GM12878 (cell line): ENCODE data around the gene TMEM150B.

Source experiments
- CTCF ChIP-seq, 3 experiments: IDR thresholded peaks in 2 of 3; conservative IDR thresholded peaks in 1 of 3; 2 replicates each; pipeline ENCODE4 v1.5.1; 2011; ENCODE audit warnings: low read depth in 3 of 3, low read length in 3 of 3, mild to moderate bottlenecking in 3 of 3, control low read depth in 2 of 3, moderate library complexity in 2 of 3, inconsistent platforms in 1 of 3, mixed read lengths in 1 of 3; ENCODE audit not compliant: control insufficient read depth in 2 of 3, insufficient read depth in 1 of 3; ENCODE audit errors: extremely low read depth in 1 of 3
- DPF2 ChIP-seq: fragments of 450-650 bp; IDR thresholded peaks from 2 replicates; pipeline ENCODE4 v1.6.1; 2017; ENCODE audit warnings: mild to moderate bottlenecking
- POLR2A ChIP-seq: IDR thresholded peaks from 2 replicates; pipeline ENCODE4 v1.6.1; 2011; ENCODE audit warnings: low read depth, mild to moderate bottlenecking, low read length
- SMC3 ChIP-seq: IDR thresholded peaks from 2 replicates; pipeline ENCODE4 v1.6.1; 2011; ENCODE audit warnings: low read length, improper control_type of control experiment, borderline replicate concordance
- USF1 ChIP-seq: IDR thresholded peaks from 2 replicates; pipeline ENCODE4 v1.6.1; 2011; ENCODE audit warnings: borderline replicate concordance, low read depth, mild to moderate bottlenecking, moderate library complexity, mixed read lengths, low read length; ENCODE audit not compliant: insufficient read depth; ENCODE audit errors: extremely low read length

- no peak for TF ChIP-seq POLR2A
- TF ChIP-seq SMC3, result no peak
- TF ChIP-seq CTCF (IDR thresholded peaks at IDR 0.05 in 2 of 3, conservative IDR thresholded peaks at IDR 0.05 in 1 of 3; ENCODE audit: control insufficient read depth in 2 of 3, extremely low read depth in 1 of 3, insufficient read depth in 1 of 3, low read depth in 3 of 3, low read length in 3 of 3), result no peak
- no peak for TF ChIP-seq DPF2
- no peak for TF ChIP-seq USF1
Measured at GRCh38 chr19:55306712-55307111, 18.4 kb downstream of the TMEM150B start.
